Vagina (tissue), 2 donors: Measurements from ENCODE around the gene PCDHGA1.

ENCODE experiments used
- CTCF ChIP-seq, 3 experiments: fragments of 450-650 bp in 2 of 3; fragments of 200-600 bp in 1 of 3; sonication (generic) in 1 of 3; IDR thresholded peaks; one replicate each; pipeline ENCODE4 v1.5.1; 2017 to 2019; ENCODE audit warnings: antibody characterized with exemption in 3 of 3, mild to moderate bottlenecking in 2 of 3, moderate library complexity in 2 of 3
- POLR2A ChIP-seq, 2 donors: fragments of 450-650 bp; IDR thresholded peaks; one replicate each; pipeline ENCODE4 v1.6.1; 2017; ENCODE audit warnings: antibody characterized with exemption in 2 of 2, mild to moderate bottlenecking in 2 of 2, moderate library complexity in 2 of 2
- POLR2AphosphoS5 ChIP-seq, 2 donors: sonication (generic); formaldehyde crosslinking; IDR thresholded peaks; one replicate each; pipeline ENCODE4 v1.9.0; 2017; ENCODE audit warnings: antibody characterized with exemption in 2 of 2, mild to moderate bottlenecking in 2 of 2, low read depth in 1 of 2; ENCODE audit not compliant: insufficient read depth in 1 of 2

GRCh38 chr5:141354900-141355469 lies 24.7 kb downstream of the PCDHGA1 start, which contains the start of gene PCDHGA4:
- no peak for TF ChIP-seq CTCF (IDR thresholded peaks at IDR 0.05)
- no peak for TF ChIP-seq POLR2AphosphoS5 (IDR thresholded peaks at IDR 0.05; ENCODE audit: insufficient read depth in 1 of 2, low read depth in 1 of 2)
- TF ChIP-seq POLR2A (IDR thresholded peaks at IDR 0.05) = no peak
